Measurements from ENCODE around the gene RNF25. TPM values are rescaled to one million over a fixed set of nuclear protein-coding genes. Genes with fewer than 3 reads are reported as not detected.
"Not testable (repeated sequence)": the region's sequence is repeated elsewhere in the genome, so short reads cannot be mapped to it uniquely, and the experiment has no call there.

The RNF25 gene
- total and polyA plus RNA-seq, 2 experiments from 2014 or later, result 18.3 to 22.2 TPM

DNA sequence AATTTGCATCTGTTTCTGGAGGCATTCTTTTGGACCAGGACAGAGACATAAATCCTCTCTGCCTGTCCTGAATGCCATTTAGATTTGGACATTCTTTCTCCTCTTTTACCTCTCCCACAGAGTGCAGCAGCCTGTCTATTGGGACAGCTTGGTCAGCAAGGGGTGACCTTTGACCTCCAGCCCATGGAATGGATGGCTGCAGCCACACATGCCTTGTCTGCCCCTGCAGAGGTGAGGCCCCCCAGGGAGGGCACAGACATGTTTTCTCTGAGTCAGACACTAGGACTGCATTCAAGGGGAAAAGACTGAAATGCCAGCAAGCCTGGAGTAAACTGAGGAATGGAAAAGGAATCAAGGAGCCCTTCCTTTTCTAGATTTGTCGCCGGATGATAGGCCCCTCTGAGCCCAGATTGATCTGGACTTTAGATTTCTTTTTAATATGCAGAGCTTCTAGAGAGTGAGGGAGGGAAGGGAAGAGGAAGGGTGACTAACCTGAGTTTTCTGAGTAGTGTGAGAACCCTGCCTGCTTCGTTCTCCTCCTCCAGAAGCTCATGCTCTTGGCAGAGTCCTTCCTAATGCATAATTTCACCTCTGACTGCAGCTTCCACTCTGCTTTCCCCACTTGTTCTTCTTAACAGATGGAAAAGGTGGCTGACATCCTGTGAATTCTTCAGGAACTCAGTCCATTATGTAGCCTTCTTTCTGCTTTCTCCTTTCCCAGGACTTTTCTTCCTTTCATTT lies 22.8 kb upstream of the RNF25 start:
- H3K4me1 ChIP-seq (ENCODE audit: insufficient read depth), result no peaks in the 10 kb centered on the region
- no peaks in the 10 kb centered on the region for H3F3A ChIP-seq (replicated peaks; ENCODE audit: low read depth)
- no peak overlapping the region for H3K4me3 Mint-ChIP-seq
- H3K27ac Mint-ChIP-seq, result no peak overlapping the region
- H4K20me1 ChIP-seq (replicated peaks; ENCODE audit: insufficient read depth), result no peaks in the 10 kb centered on the region; the same call in none of the 2 replicates
- H3K4me3 ChIP-seq, result no peak overlapping the region
- H3K27me3 ChIP-seq (ENCODE audit: insufficient read depth), result no peaks in the 10 kb centered on the region
- ATAC-seq, result no peak
- no peak overlapping the region for H3K27ac ChIP-seq (ENCODE audit: low read depth)
- no peak for DNase-seq (ENCODE audit: low spot score)
- no peaks in the 10 kb centered on the region for H3K4me1 Mint-ChIP-seq
- no peaks in the 10 kb centered on the region for H3K79me2 ChIP-seq (replicated peaks; ENCODE audit: insufficient read depth)
- peaks cover 6% of the 10 kb centered on the region for H3K27me3 Mint-ChIP-seq (ENCODE audit: insufficient read depth, low read depth, poor library complexity)
- H3K9me2 ChIP-seq (ENCODE audit: insufficient read depth), result no peaks in the 10 kb centered on the region
- TF ChIP-seq EZH2phosphoT487 (IDR thresholded peaks at IDR 0.05; ENCODE audit: unreplicated experiment) (no peak), ZNF331 (CRISPR knock-in tag; IDR thresholded peaks at IDR 0.05; ENCODE audit: low read depth) (no peak), EZH2 (IDR thresholded peaks at IDR 0.05; ENCODE audit: low read depth, unreplicated experiment) (no peak), NANOG (IDR thresholded peaks at IDR 0.05; ENCODE audit: borderline replicate concordance) (no peak)
- H3K36me3 ChIP-seq (ENCODE audit: insufficient read depth), result peaks cover 12% of the 10 kb centered on the region; the same call in 1 of the 2 replicates
- H2AFZ ChIP-seq, result no peak overlapping the region
- no peaks in the 10 kb centered on the region; the same call in 2 of the 3 replicates for H3K9me3 Mint-ChIP-seq
- H3K36me3 Mint-ChIP-seq (ENCODE audit: low read depth), result peaks cover 25% of the 10 kb centered on the region
- H3K4me2 ChIP-seq, result no peak overlapping the region

DNA sequence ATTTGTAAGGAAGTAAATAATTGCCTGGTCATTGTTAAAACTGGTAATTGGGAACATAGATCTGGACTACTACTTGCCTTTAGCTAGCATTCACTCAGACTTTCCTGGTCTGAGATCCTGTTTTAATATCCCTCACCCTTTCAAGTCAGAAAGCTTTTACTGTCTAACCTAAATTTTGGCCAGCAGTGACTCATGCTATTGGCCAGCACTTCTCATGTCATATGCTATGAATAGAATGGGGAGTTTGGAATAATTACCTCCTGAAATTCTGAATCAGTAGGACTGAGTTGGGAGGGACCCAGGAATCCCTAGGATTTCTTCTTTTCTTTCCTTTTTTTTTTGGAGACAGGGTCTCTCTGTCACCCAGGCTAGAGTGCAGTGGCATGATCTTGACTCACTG lies 19.4 kb upstream of the RNF25 start:
- Histone ChIP-seq H3K36me3 (ENCODE audit: insufficient read depth) (peaks cover 17% of the 10 kb centered on the region; the same call in 1 of the 2 replicates), H3K4me3 (no peak overlapping the region), H3K27me3 (ENCODE audit: insufficient read depth) (no peaks in the 10 kb centered on the region), H3K9me2 (ENCODE audit: insufficient read depth) (no peaks in the 10 kb centered on the region), H3F3A (replicated peaks; ENCODE audit: low read depth) (no peaks in the 10 kb centered on the region), H2AFZ (no peak overlapping the region), H4K20me1 (replicated peaks; ENCODE audit: insufficient read depth) (no peaks in the 10 kb centered on the region; the same call in none of the 2 replicates), H3K79me2 (replicated peaks; ENCODE audit: insufficient read depth) (no peaks in the 10 kb centered on the region), H3K27ac (ENCODE audit: low read depth) (no peak overlapping the region), H3K4me2 (no peak overlapping the region), H3K4me1 (ENCODE audit: insufficient read depth) (no peaks in the 10 kb centered on the region)
- no peak for ATAC-seq
- Mint-ChIP-seq H3K4me3 (no peak overlapping the region), H3K27me3 (ENCODE audit: insufficient read depth, low read depth, poor library complexity) (peaks cover 4% of the 10 kb centered on the region), H3K9me3 (no peaks in the 10 kb centered on the region; the same call in 2 of the 3 replicates), H3K4me1 (no peaks in the 10 kb centered on the region), H3K27ac (no peak overlapping the region), H3K36me3 (ENCODE audit: low read depth) (peaks cover 25% of the 10 kb centered on the region)
- TF ChIP-seq EZH2phosphoT487 (IDR thresholded peaks at IDR 0.05; ENCODE audit: unreplicated experiment) (no peak), EZH2 (IDR thresholded peaks at IDR 0.05; ENCODE audit: low read depth, unreplicated experiment) (no peak), STAT1 (IDR thresholded peaks at IDR 0.05; ENCODE audit: unreplicated experiment) (no peak), NANOG (IDR thresholded peaks at IDR 0.05; ENCODE audit: borderline replicate concordance) (no peak), JUNB (IDR thresholded peaks at IDR 0.05; ENCODE audit: unreplicated experiment) (no peak)
- no peak for DNase-seq (ENCODE audit: low spot score)

DNA sequence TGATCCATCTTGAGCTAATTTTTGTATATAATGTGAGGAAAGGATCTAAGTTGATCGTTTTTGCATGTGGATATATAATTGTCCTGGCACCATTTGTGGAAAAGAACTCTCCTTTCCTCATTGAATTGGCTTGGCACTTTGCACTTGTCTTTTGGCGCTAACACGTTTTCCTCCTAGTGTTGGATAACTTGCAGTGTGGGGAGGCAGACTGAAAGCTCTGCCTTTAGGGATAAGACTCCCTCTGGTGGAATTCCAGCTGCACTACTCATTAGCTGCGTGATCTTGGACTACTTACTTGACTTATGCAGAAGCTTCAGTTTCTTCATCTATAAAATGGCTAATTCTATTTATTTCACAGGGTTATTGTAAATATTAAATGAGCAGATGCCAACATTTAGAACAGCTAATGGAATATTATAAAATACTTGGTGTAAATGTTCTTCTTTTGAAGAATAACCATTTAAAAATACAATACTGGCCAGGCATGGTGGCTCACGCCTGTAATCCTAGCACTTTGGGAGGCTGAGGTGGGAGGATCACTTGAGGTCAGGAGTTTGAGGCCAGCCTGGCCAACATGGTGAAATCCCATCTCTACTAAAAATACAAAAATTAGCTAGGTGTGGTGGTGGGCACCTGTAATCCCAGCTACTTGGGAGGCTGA lies 15.7 kb upstream of the RNF25 start:
- not testable (repeated sequence) for H3K4me3 Mint-ChIP-seq; H3F3A ChIP-seq (replicated peaks; ENCODE audit: low read depth); H3K4me2 ChIP-seq; H4K20me1 ChIP-seq (replicated peaks; ENCODE audit: insufficient read depth); H3K9me3 Mint-ChIP-seq; H2AFZ ChIP-seq; H3K27me3 Mint-ChIP-seq (ENCODE audit: insufficient read depth, low read depth, poor library complexity); H3K4me1 Mint-ChIP-seq; H3K9me2 ChIP-seq (ENCODE audit: insufficient read depth); H3K27me3 ChIP-seq (ENCODE audit: insufficient read depth); H3K27ac ChIP-seq (ENCODE audit: low read depth); H3K4me3 ChIP-seq; H3K27ac Mint-ChIP-seq; H3K79me2 ChIP-seq (replicated peaks; ENCODE audit: insufficient read depth); H3K4me1 ChIP-seq (ENCODE audit: insufficient read depth)
- peaks cover 17% of the 10 kb centered on the region; the same call in 1 of the 2 replicates for H3K36me3 ChIP-seq (ENCODE audit: insufficient read depth)
- peaks cover 28% of the 10 kb centered on the region for H3K36me3 Mint-ChIP-seq (ENCODE audit: low read depth)
- TF ChIP-seq CREB1 (CRISPR knock-in tag; IDR thresholded peaks at IDR 0.05; ENCODE audit: low read depth), result 0 out of 2 replicates have a peak, but pooled peaks have one; percentile 6
- TF ChIP-seq, protein P1, sequence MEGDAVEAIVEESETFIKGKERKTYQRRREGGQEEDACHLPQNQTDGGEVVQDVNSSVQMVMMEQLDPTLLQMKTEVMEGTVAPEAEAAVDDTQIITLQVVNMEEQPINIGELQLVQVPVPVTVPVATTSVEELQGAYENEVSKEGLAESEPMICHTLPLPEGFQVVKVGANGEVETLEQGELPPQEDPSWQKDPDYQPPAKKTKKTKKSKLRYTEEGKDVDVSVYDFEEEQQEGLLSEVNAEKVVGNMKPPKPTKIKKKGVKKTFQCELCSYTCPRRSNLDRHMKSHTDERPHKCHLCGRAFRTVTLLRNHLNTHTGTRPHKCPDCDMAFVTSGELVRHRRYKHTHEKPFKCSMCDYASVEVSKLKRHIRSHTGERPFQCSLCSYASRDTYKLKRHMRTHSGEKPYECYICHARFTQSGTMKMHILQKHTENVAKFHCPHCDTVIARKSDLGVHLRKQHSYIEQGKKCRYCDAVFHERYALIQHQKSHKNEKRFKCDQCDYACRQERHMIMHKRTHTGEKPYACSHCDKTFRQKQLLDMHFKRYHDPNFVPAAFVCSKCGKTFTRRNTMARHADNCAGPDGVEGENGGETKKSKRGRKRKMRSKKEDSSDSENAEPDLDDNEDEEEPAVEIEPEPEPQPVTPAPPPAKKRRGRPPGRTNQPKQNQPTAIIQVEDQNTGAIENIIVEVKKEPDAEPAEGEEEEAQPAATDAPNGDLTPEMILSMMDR (conservative IDR thresholded peaks at IDR 0.05; ENCODE audit: low read depth in 2 of 2), result peak; percentile 86 to 91
- ATAC-seq (peak; percentile 99), DNase-seq (ENCODE audit: low spot score) (peak; percentile 90)

Measured in GM23338 (cell line).